Measurements from ENCODE around the gene GADD45G. TPM values are rescaled to one million over a fixed set of nuclear protein-coding genes. Genes with fewer than 3 reads are reported as not detected.
A peak's percentile ranks its signal among the peaks of the same experiment; 100 is the strongest.

The GADD45G gene
- total RNA-seq, 1 donor from 2014 or later = 5.6 TPM

- DNase-seq = no peak
Measured at GRCh38 chr9:89592963-89593726, 11.7 kb upstream of the GADD45G start.

- DNase-seq = no peak
Measured at GRCh38 chr9:89593727-89594427, 10.9 kb upstream of the GADD45G start.

GRCh38 chr9:89594811-89595550, 9.8 kb upstream of the GADD45G start:
- DNase-seq = no peak

GRCh38 chr9:89595646-89596045, 9.2 kb upstream of the GADD45G start:
- no peak for DNase-seq

- no peak for DNase-seq
Measured at GRCh38 chr9:89596937-89597555, 7.8 kb upstream of the GADD45G start.

- DNase-seq = peak; percentile 13
Measured at GRCh38 chr9:89597711-89598362, 7.0 kb upstream of the GADD45G start.

- no peak for DNase-seq
Measured at GRCh38 chr9:89598363-89598713, 6.5 kb upstream of the GADD45G start.

- DNase-seq = no peak
Measured at GRCh38 chr9:89598926-89599325, 5.9 kb upstream of the GADD45G start.

GRCh38 chr9:89600831-89601230, 4.0 kb upstream of the GADD45G start:
- no peak for DNase-seq

- no peak for DNase-seq
Measured at GRCh38 chr9:89601306-89601705, 3.5 kb upstream of the GADD45G start.

- DNase-seq = no peak
Measured at GRCh38 chr9:89601856-89602562, 2.8 kb upstream of the GADD45G start.

GRCh38 chr9:89602978-89603766, 1.6 kb upstream of the GADD45G start:
- peak; percentile 84 for DNase-seq

- DNase-seq = peak; percentile 39
Measured at GRCh38 chr9:89603767-89604665, 796 bp upstream of the GADD45G start.

GRCh38 chr9:89605465-89606048, 745 bp downstream of the GADD45G start:
- DNase-seq = peak; percentile 72

GRCh38 chr9:89606049-89606623, 1.3 kb downstream of the GADD45G start:
- DNase-seq = peak; percentile 45

- no peak for DNase-seq
Measured at GRCh38 chr9:89606624-89607311, 2.0 kb downstream of the GADD45G start.

- DNase-seq = no peak
Measured at GRCh38 chr9:89608641-89609335, 4.0 kb downstream of the GADD45G start.

Data from occipital lobe (tissue), 2 donors.